Suprapubic skin (tissue), 4 donors: ENCODE measurements around the gene HIPK3. TPM values are rescaled to one million over a fixed set of nuclear protein-coding genes. Genes with fewer than 3 reads are reported as not detected.
"Not testable (repeated sequence)": the region's sequence is repeated elsewhere in the genome, so short reads cannot be mapped to it uniquely, and the experiment has no call there.

Source experiments
- DNase-seq, 2 donors: peaks; one replicate each; pipeline ENCODE4 v3.0.0-alpha.2; 2019; ENCODE audit warnings: low spot score in 2 of 2
- H3K27ac ChIP-seq: fragments of 200-600 bp; sonication (generic); one replicate; pipeline ENCODE4 v1.5.1; 2019
- H3K27me3 ChIP-seq: fragments of 200-600 bp; sonication (generic); one replicate; pipeline ENCODE4 v1.5.1; 2019
- H3K36me3 ChIP-seq: fragments of 200-600 bp; sonication (generic); one replicate; pipeline ENCODE4 v1.5.1; 2019
- H3K4me1 ChIP-seq: fragments of 200-600 bp; sonication (generic); one replicate; pipeline ENCODE4 v1.5.1; 2019
- H3K4me3 ChIP-seq: fragments of 200-600 bp; sonication (generic); one replicate; pipeline ENCODE4 v1.5.1; 2019; ENCODE audit warnings: mild to moderate bottlenecking
- H3K9me3 ChIP-seq: fragments of 200-600 bp; sonication (generic); one replicate; pipeline ENCODE4 v1.5.1; 2019
- CTCF ChIP-seq, 2 donors: fragments of 200-600 bp in 1 of 2; fragments of 450-650 bp in 1 of 2; sonication (generic) in 1 of 2; IDR thresholded peaks; one replicate each; pipeline ENCODE4 v1.5.1; 2016 to 2019; ENCODE audit warnings: antibody characterized with exemption in 2 of 2, mild to moderate bottlenecking in 1 of 2, moderate library complexity in 1 of 2
- EP300 ChIP-seq: sonication (generic); formaldehyde crosslinking; IDR thresholded peaks from one replicate; pipeline ENCODE4 v1.6.1; 2017; ENCODE audit warnings: antibody characterized with exemption
- POLR2A ChIP-seq, 2 donors: fragments of 450-650 bp; IDR thresholded peaks; one replicate each; pipeline ENCODE4 v1.6.1; 2017; ENCODE audit warnings: antibody characterized with exemption in 2 of 2, mild to moderate bottlenecking in 2 of 2, moderate library complexity in 2 of 2
- POLR2AphosphoS5 ChIP-seq, 3 donors: sonication (generic); formaldehyde crosslinking; IDR thresholded peaks; one replicate each; pipeline ENCODE4 v1.6.1; 2017; ENCODE audit warnings: antibody characterized with exemption in 3 of 3
- WGBS: methylation state at CpG from one replicate; pipeline ENCODE4 v1.1.5; 2018; 5-methylcytosine and 5-hydroxymethylcytosine counted together
- total RNA-seq, 4 donors: library from RNA; depleted of rRNA; stranded (reverse); fragments of >200 nt; gene quantifications; one replicate each; pipeline ENCODE4 v1.1.0, GENCODE V29; 2016

The HIPK3 gene
- total RNA-seq, 4 donors from 2014 or later = 76.4 to 110 (median 90.6) TPM

GRCh38 chr11:33358150-33358831 lies 101.1 kb downstream of the HIPK3 start:
- TF ChIP-seq POLR2A (IDR thresholded peaks at IDR 0.05) = no peak
- TF ChIP-seq POLR2AphosphoS5 (IDR thresholded peaks at IDR 0.05) = no peak
- no peak overlapping the region for H3K4me3 ChIP-seq
- no peak overlapping the region for H3K27ac ChIP-seq
- H3K27me3 ChIP-seq = no peaks in the 10 kb centered on the region
- no peaks in the 10 kb centered on the region for H3K9me3 ChIP-seq
- H3K36me3 ChIP-seq = peaks cover 13% of the 10 kb centered on the region
- WGBS = 79% methylated on average over 4 of the region's 4 CpGs
- no peaks in the 10 kb centered on the region for H3K4me1 ChIP-seq
- DNase-seq = no peak

DNA sequence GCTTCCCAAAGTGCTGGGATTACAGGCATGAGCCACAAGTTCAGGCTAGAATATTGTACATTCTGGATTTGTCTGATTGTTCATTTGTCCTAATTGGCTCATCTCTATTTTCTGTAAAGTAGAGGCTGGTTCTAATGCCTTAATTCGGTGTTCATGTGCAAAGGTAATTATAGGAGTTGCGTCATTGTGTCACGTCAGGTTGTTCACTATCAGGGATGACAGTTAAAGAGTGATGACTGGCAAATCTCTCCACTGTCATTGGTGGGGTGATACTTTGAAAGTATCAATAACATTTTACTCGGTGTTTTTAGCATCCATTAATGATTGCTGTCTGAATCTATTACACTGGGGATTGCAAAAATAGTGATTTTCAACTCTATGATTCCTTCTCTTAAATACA lies 103.5 kb downstream of the HIPK3 start:
- no peak for DNase-seq
- Histone ChIP-seq H3K27me3 (no peaks in the 10 kb centered on the region), H3K27ac (no peak overlapping the region), H3K9me3 (no peaks in the 10 kb centered on the region), H3K4me3 (no peak overlapping the region), H3K36me3 (no peaks in the 10 kb centered on the region), H3K4me1 (no peaks in the 10 kb centered on the region)
- TF ChIP-seq EP300 (no peak), CTCF (IDR thresholded peaks at IDR 0.05) (no peak), POLR2AphosphoS5 (IDR thresholded peaks at IDR 0.05) (no peak), POLR2A (IDR thresholded peaks at IDR 0.05) (no peak)
- WGBS = 60% methylated on average over 4 of the region's 4 CpGs

GRCh38 chr11:33362051-33362910 lies 105.1 kb downstream of the HIPK3 start:
- no peaks in the 10 kb centered on the region for H3K4me1 ChIP-seq
- no peaks in the 10 kb centered on the region for H3K36me3 ChIP-seq
- no peak overlapping the region for H3K4me3 ChIP-seq
- no peaks in the 10 kb centered on the region for H3K9me3 ChIP-seq
- WGBS = 18% methylated on average over 6 of the region's 6 CpGs
- no peak for DNase-seq
- no peaks in the 10 kb centered on the region for H3K27me3 ChIP-seq
- H3K27ac ChIP-seq = no peak overlapping the region
- TF ChIP-seq POLR2AphosphoS5 (IDR thresholded peaks at IDR 0.05) (no peak), POLR2A (IDR thresholded peaks at IDR 0.05) (no peak), CTCF (IDR thresholded peaks at IDR 0.05) (peak; percentile 50 to 62), EP300 (no peak)

DNA sequence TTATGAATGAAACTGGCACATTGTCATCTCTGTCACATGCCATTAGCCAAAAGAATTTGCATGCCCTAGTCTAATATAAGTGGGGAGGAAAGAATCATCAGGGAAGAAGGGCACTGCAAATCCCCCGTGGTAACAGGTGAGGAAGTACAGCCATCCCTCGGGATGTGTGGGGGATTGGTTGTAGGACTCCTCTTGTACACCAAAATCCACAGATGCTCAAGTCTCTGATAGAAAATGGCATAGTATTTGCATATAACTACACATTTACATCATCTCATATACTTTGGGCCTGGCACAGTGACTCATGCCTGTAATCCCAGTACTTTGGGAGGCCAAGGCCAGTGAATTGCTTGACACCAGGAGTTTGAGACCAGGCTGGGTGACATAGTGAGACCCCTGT lies 109.7 kb downstream of the HIPK3 start:
- 87% methylated on average over 2 of the region's 2 CpGs for WGBS
- Histone ChIP-seq H3K4me3 (no peak overlapping the region), H3K36me3 (no peaks in the 10 kb centered on the region), H3K27me3 (no peaks in the 10 kb centered on the region), H3K9me3 (no peaks in the 10 kb centered on the region), H3K4me1 (no peaks in the 10 kb centered on the region), H3K27ac (no peak overlapping the region)
- DNase-seq = no peak
- TF ChIP-seq POLR2AphosphoS5 (IDR thresholded peaks at IDR 0.05) (no peak), EP300 (no peak), CTCF (IDR thresholded peaks at IDR 0.05) (no peak), POLR2A (IDR thresholded peaks at IDR 0.05) (no peak)

DNA sequence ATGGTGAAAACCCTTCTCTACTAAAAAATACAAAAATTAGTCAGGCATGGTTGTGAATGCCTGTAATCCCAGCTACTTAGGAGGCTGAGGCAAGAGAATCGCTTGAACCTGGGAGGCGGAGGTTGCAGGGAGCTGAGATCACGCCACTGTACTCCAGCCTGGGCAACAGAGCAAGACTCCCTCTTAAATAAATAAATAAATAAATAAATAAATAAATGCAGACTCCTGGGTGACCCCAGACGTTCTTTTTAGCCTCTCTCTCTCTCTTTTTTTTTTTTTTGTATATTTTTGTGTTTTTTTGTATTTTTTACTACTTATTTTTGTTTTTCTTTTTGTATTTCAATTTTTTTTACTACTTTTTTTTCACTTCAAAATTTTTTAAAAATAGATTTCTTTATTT lies 111.3 kb downstream of the HIPK3 start:
- H3K4me3 ChIP-seq, H3K27ac ChIP-seq, H3K9me3 ChIP-seq, H3K4me1 ChIP-seq, H3K36me3 ChIP-seq, DNase-seq, H3K27me3 ChIP-seq: not testable (repeated sequence)
- WGBS = 89% methylated on average over 4 of the region's 4 CpGs

DNA sequence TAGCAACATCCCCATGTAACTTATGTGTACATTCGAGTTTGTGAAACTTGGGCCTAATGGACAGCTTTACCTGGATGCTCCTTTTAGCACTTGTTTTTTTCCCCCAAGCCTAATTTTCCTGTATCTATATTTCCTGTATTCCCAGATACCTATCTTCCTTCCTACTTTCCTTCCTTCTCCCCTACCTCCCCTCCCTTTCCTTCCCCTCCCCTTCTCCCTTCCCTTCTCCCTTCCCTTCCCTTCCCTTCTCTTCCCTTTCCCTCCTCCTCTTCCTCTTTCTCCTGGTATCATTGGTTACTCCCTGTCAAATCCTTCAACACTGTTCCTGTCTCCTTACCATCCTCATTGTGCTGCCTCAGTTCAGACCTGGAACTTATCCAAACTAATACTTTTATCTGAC lies 111.8 kb downstream of the HIPK3 start:
- WGBS = 96% methylated on average over 1 of the region's 1 CpG
- TF ChIP-seq POLR2AphosphoS5 (IDR thresholded peaks at IDR 0.05) = no peak
- no peak for TF ChIP-seq CTCF (IDR thresholded peaks at IDR 0.05)
- no peak for TF ChIP-seq EP300
- TF ChIP-seq POLR2A (IDR thresholded peaks at IDR 0.05) = no peak
- no peak for DNase-seq

More for the DNA sequence above, 111.8 kb downstream of the HIPK3 start:
- no peaks in the 10 kb centered on the region for H3K36me3 ChIP-seq
- H3K27ac ChIP-seq = no peak overlapping the region
- peaks cover 4% of the 10 kb centered on the region for H3K27me3 ChIP-seq
- H3K4me1 ChIP-seq = no peaks in the 10 kb centered on the region
- H3K4me3 ChIP-seq = no peak overlapping the region
- H3K9me3 ChIP-seq = no peaks in the 10 kb centered on the region
